HepG2 (cell line): ENCODE measurements around the gene IGFBP6.

Source experiments
- CTCF ChIP-seq: sonication (generic); formaldehyde crosslinking; IDR thresholded peaks from 2 replicates; pipeline ENCODE4 v1.5.0; 2020; ENCODE audit warnings: mild to moderate bottlenecking, missing genetic modification reagents, moderate library complexity
- FOXJ3 ChIP-seq: sonication (generic); formaldehyde crosslinking; IDR thresholded peaks from 2 replicates; pipeline ENCODE4 v1.4.0; 2020; ENCODE audit warnings: missing genetic modification reagents, mild to moderate bottlenecking, borderline replicate concordance
- IKZF4 ChIP-seq: sonication (generic); formaldehyde crosslinking; IDR thresholded peaks from 2 replicates; pipeline ENCODE4 v1.5.1; 2020; ENCODE audit warnings: borderline replicate concordance, mild to moderate bottlenecking, low read depth, missing genetic modification reagents; ENCODE audit errors: not compliant biosample characterization
- NFIB ChIP-seq: sonication (generic); formaldehyde crosslinking; IDR thresholded peaks from 2 replicates; pipeline ENCODE4 v1.9.0; 2021; ENCODE audit warnings: missing genetic modification reagents, mild to moderate bottlenecking, borderline replicate concordance
- NFKBIZ ChIP-seq: IDR thresholded peaks from 2 replicates; pipeline ENCODE4 v1.6.1; 2018; ENCODE audit warnings: missing genetic modification reagents, missing compliant biosample characterization
- SRF ChIP-seq: IDR thresholded peaks from 2 replicates; pipeline ENCODE4 v1.6.1; 2011; ENCODE audit warnings: mild to moderate bottlenecking, low read depth, low read length, moderate library complexity
- USF2 ChIP-seq, 2 experiments: sonication (generic) in 1 of 2; formaldehyde crosslinking in 1 of 2; IDR thresholded peaks; 2 replicates each; pipeline versions ENCODE4 v1.5.1 to v1.6.1; 2011 to 2020; ENCODE audit warnings: borderline replicate concordance in 1 of 2, low read depth in 1 of 2, low read length in 1 of 2, mild to moderate bottlenecking in 1 of 2, missing genetic modification reagents in 1 of 2, moderate library complexity in 1 of 2
- ZC3H4 ChIP-seq: sonication (generic); formaldehyde crosslinking; IDR thresholded peaks from 2 replicates; pipeline ENCODE4 v1.4.0; 2020; ENCODE audit warnings: missing genetic modification reagents, borderline replicate concordance
- ZNF232 ChIP-seq: sonication (generic); formaldehyde crosslinking; IDR thresholded peaks from 2 replicates; pipeline ENCODE4 v1.4.0; 2020; ENCODE audit warnings: missing genetic modification reagents, borderline replicate concordance
- ZNF318 ChIP-seq: sonication (generic); formaldehyde crosslinking; IDR thresholded peaks from 2 replicates; pipeline ENCODE4 v1.4.0; 2020; ENCODE audit warnings: mild to moderate bottlenecking, missing genetic modification reagents
- ZNF432 ChIP-seq: sonication (generic); formaldehyde crosslinking; IDR thresholded peaks from 2 replicates; pipeline ENCODE4 v1.5.0; 2020; ENCODE audit warnings: missing genetic modification reagents, mild to moderate bottlenecking, borderline replicate concordance

GRCh38 chr12:53056296-53056695 is 41.2 kb upstream of the IGFBP6 start:
- TF ChIP-seq CTCF (CRISPR knock-in tag) (no peak), ZC3H4 (no peak), SRF (no peak), NFKBIZ (CRISPR knock-in tag) (no peak), IKZF4 (CRISPR knock-in tag) (no peak), USF2 (IDR thresholded peaks at IDR 0.05; ENCODE audit: low read depth, low read length) (no peak), USF2 (CRISPR knock-in tag; IDR thresholded peaks at IDR 0.05; ENCODE audit: borderline replicate concordance) (no peak), ZNF318 (CRISPR knock-in tag) (no peak), FOXJ3 (CRISPR knock-in tag) (no peak), ZNF432 (CRISPR knock-in tag) (no peak), ZNF232 (CRISPR knock-in tag) (no peak), NFIB (CRISPR knock-in tag) (no peak)
